ENCODE results near the gene CRLF1. TPM values are rescaled to one million over a fixed set of nuclear protein-coding genes. Genes with fewer than 3 reads are reported as not detected.

The CRLF1 gene
- total RNA-seq, 1 donor = not detected

DNA sequence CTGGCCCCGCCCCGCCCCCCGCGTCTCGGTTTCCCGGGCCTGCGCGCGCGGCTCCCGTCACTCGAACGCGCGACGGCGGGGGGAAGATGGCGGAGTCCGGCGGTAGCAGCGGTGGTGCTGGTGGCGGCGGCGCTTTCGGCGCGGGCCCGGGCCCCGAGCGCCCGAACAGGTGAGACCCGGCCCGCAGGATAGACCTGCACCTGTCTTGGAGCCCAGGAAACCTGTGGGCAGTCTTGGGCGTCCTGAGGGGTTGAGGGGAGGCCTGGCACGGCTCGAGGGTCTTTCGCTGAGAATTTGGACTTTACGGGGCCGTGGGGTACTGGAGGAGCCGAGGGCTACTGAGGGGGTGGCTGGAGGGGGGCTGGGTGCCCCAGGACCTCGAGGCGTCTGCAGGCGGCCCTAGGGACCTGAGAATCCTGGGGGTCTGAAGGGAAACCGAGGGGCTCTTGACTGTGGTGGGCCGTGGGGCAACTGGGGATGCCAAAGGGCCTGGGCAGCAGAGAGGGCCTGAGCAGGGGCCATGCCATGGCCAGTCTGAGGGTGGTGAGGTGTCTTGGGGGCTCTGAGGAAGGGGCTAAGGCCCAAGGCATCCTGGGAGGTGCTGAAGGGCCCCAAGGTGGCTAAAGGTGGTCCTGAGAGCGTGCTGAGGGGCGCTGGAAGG is 30.5 kb upstream of the CRLF1 start, which contains the start of gene KLHL26:
TSS of gene KLHL26 (plus strand) at position 60 of the 661 bp plus-strand sequence. CDS start at position 87, 27 bp downstream.
- no peak for DNase-seq (ENCODE audit: low read depth in 2 of 3, low spot score in 2 of 3)

DNA sequence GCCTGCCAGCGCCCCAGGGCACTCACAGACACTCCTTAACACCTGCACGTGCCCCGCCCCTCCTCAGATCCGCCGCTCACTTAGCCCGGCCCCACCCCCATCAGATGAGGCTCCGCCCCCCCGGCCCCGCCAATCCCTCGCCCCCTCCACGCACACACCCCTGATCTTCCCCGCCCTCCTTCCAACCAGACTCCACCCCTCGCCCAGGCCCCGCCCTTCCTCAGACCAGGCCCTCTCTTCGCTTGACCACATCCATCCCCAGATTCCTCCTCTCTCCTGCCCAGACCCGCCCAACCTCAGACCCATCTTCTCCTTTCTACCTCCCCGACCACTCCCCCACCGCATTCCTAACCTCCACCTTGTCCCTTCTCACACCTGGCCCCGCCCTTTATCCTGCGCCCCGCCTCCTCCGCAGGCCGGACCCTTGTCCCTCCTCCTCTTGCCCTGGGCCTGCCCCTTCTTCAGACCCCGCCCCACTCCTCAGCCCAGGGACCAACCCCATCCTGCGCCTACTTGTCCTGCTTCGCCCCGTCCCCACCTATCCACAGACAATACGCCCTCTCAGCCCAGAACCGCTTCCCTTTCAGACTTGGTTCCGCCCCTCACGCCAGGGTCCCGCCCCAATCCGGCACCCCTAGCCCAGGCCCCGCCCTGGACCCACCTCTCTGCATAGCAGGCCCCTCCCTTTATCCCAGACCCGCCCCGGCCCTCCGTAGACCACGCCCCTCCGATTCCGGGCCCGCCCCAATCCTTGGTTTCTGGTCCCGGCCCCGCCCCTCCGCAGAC is 29.8 kb upstream of the CRLF1 start:
- DNase-seq (ENCODE audit: low read depth in 2 of 3, low spot score in 2 of 3) = peak; percentile 96 to 98 (median 98)

DNA sequence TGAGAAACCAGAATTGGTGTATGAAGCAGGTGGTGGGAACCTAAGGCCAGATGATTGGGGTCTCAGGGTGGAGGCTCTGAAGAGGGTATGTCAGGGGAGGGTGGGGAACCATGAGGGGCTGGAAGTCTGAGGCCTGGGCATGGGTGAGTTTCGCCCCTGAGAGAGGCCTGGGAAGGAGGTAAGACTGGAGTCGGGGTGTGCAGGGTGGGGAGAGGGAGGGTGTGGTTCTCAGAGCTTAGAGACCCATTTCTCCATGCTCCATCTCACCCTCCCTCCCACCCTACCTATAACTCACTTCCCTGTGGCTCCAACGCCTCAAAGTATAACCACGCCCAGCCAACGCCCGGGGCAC is 29.2 kb upstream of the CRLF1 start:
- DNase-seq (ENCODE audit: low read depth in 2 of 3, low spot score in 2 of 3) = no peak

DNA sequence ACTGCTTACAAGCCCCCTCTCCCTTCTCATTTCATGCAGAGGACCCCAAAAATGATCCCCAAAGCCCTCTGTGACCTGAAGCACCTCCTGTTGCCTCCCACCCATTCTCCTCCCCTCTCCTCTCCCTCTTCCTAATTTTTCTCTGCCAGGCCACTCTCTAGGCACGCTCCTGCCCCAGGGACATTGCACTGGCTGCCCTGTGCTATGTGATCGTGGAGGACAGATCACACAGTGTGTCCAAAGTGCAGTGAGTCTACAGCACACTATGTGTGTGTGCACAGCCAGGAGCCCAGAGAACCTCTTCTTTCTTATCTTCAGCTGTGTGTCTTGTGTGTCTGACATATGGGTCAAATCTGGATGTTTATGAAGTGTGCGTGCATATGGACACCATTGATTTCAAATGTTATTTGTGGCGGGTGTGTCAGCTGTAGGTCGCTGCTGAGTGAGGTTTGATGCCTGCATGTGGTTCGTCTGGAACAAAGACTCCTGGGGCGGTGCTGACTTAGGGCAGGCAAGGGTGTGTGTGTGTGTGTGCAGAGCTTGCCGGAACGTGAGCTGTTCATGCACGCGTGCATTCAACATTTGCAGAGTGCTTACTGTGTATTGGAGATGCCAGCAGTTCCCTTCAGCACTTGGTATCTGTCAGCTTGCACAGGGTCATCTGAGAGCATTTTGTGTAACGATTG is 28.2 kb upstream of the CRLF1 start:
- no peak for DNase-seq (ENCODE audit: low read depth in 2 of 3, low spot score in 2 of 3)

DNA sequence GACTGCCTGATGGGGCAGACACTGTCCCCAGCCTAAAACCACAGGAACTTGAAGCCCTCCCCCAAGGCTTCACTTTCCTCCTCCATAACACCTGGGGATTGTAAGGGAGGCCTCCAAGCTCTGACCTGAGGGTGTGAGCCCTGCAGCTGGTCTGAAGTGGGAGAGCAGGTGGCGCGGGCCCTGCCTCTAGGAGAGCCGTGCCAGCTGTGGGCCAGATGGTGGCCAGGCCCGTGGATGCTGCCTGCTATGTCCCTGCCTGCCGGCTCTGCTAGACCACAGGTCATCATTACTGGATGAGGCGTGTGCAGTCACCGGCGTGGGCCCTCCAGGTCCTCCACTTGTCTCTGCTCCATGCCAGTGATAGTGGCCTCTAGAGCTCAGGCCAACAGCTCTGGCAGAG is 26.7 kb upstream of the CRLF1 start:
- no peak for DNase-seq (ENCODE audit: low read depth in 2 of 3, low spot score in 2 of 3)

DNA sequence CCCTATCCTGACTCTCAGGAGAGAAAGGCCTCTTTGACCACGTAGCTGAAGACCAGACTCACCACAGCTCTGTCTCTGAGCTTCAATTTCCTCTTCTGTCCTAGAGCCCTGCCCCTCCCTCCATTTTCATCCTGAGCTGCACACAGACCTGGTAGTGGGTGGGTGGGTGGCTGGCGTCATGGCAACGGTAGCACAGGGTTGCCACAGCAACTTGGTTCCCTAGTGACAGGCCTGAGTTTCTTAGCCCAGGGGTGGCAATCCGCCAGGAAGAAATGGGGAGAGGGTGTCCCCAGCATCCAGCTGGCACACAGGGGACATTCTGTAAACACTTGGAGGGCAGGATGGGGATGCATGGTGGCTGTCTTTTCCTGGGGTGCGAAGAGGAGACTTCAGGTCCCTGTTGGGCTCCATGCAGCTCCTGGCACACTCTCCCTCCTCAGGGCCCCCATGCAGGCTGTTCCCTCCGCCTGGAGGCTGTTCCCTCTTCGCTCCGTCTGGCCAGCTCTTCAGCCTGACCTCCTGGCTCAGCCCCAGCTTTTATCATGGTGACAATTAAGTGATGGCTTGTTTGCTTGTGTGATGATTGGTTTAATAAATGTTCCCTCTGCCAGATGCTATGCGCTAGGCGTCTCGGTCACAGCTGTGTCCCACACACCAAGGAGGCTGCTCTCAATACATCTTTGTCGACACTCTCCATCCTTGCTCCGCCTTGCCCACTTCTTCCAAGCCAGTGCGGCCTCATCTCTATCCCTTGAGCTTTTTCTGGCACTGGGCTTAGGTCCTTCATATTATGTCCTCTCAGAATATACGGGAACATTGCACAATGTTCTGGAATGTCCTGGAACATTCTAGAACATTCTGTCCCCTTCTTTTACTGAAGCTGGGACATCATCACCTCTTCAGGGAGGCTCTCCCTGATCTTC is 22.8 kb upstream of the CRLF1 start:
- DNase-seq (ENCODE audit: low read depth in 2 of 3, low spot score in 2 of 3) = no peak

DNA sequence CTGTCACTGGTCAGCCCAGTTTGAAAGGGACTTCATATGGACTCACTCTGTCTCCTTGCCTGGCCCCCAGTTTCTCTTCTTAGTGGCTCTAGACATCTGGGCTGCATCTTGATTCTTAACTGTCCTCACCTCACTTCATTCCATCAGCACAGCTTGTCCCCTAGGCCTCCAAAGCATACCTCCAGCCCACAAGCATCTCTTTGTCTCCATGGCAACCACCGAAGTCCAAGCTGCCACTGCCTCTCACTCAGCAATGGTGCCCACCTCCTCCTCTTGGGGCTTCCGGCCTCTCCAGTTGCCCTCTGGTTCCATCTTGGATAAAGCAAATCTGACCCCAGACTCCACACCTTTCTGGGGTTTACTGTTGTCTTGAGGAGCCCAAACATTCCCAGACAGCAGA is 20.3 kb upstream of the CRLF1 start:
- DNase-seq (ENCODE audit: low read depth in 2 of 3, low spot score in 2 of 3) = no peak

DNA sequence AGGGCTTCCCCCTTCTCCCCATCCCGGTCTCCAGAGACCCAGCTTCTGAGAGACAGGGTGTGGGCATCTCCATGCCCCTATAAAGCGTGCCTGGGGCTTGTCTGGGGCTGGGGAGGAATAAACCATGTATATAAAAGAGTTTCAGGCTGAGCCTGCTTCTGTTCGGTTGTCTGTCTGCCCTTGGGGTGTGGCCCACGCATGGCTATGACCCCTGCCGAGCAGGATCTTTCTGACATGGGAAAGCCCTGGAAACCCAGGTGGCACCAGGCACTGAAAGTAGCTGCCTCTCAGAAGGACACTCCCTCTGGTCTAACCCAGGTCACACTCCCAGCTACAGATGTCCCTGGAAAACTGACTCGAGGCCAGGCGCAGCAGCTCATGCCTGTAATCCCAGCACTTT is 14.3 kb upstream of the CRLF1 start:
- DNase-seq (ENCODE audit: low read depth in 2 of 3, low spot score in 2 of 3) = no peak

DNA sequence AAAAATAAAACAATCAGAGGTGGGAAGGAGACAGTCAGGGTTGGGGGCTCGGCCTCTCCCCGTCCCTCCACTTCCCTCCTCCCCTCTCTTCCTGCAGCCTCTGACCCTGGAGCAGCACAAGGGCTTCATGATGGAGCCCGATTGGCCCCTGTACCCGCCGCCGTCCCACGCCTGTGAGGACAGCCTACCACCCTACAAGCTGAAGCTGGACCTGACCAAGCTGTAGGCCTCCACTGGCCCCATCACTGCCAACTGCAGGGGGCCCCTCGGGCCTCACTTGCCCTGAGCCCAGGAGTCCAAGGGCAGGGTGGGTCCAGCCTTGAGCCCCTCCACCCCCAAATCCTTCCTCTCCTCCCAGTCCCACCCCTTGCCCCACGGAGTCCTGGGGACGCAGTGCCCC is 13.7 kb upstream of the CRLF1 start:
- no peak for DNase-seq (ENCODE audit: low read depth in 2 of 3, low spot score in 2 of 3)

DNA sequence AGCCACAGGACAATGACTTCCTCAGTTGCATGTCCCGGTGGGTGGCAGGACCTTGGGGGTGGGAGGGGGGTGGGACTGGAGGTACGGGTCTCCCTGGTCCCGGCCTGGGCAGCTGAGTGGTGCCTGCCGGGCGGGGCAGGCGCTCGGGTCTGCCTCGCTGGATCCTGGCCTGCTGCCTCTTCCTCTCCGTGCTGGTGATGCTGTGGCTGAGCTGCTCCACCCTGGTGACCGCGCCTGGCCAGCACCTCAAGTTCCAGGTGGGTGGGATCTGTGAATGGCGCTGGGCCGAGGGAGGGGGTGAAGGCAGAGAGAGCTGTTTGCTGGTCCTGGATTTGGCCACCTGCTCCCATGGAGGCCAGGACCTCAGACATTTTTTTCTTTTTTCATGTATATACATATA is 11.6 kb upstream of the CRLF1 start:
- DNase-seq (ENCODE audit: low read depth in 2 of 3, low spot score in 2 of 3) = no peak

DNA sequence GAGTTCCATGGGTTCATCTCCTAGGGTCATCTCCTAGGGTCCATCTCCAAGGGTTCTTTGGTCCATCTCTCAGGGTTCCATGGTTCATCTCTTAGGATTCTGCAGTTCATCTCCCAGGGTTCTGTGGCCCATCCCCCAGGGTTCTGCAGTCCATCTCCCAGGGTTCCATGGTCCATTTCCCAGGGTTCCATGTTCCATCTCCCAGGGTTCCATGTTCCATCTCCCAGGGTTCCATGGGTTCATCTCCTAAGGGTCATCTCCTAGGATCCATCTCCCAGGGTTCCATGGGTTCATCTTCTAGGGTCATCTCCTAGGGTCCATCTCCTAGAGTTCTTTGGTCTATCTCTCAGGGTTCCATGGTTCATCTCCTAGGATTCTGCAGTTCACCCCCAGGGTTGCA is 11.0 kb upstream of the CRLF1 start:
- DNase-seq (ENCODE audit: low read depth in 2 of 3, low spot score in 2 of 3) = no peak

DNA sequence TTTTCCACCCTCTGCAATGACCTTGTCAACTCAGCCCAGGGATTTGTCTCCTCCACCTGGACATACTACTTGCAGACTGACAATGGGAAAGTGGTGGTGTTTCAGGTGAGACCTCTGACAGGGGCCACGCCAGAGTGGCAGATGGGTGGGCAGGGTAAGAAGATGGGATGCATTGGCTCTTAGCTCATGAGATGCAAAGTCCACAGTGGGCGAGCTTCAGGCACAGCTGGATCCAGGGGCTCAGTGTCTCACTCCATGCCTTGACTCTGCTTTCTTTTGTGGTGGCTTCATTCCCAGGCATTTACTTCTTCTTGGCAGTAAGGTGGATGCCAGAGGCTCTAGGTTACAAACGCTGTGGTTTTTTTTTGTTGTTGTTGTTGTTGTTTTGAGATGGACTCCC is 9.4 kb upstream of the CRLF1 start:
- DNase-seq (ENCODE audit: low read depth in 2 of 3, low spot score in 2 of 3) = no peak

DNA sequence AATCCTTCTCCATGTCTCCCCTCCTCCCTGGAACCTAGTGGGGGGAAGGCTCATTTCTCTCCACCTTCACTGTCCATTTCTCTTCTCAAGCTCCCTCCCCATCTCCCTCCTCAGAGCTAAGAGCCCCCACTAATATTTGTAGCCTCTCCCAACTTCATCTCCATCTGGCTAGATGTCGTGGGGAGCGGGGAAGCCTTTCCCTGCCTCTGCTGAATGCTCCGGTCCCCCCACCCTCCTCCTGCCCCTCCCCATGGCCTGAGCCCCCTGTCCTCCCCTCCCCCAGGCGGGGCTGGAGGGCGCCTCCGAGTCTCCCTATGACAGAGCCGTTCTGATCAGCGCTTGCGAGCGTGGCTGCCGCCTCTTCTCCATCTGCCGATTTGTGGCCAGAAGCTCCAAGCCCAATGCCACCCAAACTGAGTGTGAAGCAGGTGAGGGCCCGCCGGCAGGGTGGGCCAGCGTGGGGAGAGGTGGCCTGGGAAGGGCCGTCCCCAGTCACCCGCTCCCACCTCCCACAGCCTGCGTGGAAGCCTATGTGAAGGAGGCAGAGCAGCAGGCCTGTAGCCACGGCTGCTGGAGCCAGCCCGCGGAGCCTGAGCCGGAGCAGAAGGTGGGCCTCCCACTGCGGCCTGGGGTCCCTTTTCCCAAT is 7.1 kb upstream of the CRLF1 start:
- no peak for DNase-seq (ENCODE audit: low read depth in 2 of 3, low spot score in 2 of 3)

DNA sequence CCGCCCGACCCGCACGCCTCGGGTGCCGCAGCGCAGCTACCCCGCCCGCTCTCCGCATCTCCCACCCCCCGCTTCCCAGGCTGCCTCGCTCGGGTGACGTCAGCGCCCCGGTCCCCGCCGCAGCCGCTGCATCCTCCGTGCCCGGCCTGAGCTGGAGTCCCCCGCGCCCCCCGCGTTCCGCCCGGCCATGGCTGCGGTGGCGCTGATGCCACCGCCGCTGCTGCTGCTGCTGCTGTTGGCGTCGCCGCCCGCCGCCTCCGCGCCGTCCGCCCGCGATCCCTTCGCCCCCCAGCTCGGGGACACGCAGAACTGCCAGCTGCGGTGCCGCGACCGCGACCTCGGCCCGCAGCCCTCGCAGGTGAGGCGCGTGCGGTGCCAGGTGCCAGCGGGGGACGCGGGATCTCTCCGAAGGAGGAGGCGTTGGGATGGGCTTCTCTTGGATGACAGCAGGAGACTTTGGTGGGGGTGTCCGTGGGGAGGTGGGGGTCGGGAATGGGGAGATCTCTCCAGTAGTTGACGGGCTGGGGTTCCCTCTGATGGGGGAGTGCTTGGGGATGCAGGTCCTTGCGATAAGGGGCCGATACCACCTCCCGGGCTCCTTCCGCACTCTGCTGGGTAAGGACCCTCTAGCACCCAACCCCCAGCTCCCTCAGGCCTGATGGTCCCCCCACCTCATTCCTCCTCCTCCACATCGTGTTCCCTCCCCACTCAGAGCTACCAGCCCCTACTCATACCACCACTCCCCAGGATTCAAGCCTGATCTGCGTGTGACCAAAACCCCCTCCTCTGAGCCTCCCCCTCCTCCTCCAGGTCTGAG is 6.4 kb upstream of the CRLF1 start, which contains the start of gene TMEM59L:
TSS of gene TMEM59L (plus strand) at position 99 of the 817 bp plus-strand sequence. CDS start at position 188, 89 bp downstream.
- DNase-seq (ENCODE audit: low read depth in 2 of 3, low spot score in 2 of 3) = peak in 2 of 3 donors; percentile 72 to 77

DNA sequence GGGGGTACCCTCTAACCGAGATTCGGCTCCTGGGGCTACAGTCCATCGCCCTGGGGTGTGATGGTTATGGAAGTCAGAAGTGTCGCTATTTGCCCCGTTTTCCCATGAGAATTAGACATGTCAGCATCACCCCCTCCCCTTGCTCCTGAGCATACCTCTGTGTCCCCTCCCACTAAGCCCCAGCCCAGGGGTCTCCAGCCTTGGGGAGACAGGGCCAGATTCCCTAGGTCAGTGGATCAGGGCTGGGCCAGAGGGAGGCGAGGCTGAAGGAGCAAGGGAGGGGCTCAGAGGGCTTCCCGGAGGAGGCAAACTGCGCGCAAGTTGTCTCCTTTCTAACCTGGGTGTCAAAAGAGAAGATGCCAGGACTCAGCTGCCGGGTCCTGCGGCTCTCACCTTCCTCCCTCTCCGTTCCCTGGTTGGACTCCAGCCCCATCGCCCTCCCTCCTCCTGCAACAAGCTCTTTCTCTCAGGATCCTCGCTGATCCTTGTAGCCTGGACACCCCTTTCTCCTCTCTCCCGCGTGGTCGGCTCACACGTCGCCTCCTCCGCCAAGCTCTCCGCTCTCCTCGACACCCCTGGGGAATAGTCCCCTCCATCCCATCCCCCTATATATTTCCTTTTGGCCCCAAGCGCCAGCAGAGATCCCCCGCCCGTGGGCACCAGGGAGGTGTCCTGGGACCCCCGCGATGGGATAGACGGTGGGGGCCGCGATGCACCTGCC is 5.6 kb upstream of the CRLF1 start:
- no peak for DNase-seq (ENCODE audit: low read depth in 2 of 3, low spot score in 2 of 3)

DNA sequence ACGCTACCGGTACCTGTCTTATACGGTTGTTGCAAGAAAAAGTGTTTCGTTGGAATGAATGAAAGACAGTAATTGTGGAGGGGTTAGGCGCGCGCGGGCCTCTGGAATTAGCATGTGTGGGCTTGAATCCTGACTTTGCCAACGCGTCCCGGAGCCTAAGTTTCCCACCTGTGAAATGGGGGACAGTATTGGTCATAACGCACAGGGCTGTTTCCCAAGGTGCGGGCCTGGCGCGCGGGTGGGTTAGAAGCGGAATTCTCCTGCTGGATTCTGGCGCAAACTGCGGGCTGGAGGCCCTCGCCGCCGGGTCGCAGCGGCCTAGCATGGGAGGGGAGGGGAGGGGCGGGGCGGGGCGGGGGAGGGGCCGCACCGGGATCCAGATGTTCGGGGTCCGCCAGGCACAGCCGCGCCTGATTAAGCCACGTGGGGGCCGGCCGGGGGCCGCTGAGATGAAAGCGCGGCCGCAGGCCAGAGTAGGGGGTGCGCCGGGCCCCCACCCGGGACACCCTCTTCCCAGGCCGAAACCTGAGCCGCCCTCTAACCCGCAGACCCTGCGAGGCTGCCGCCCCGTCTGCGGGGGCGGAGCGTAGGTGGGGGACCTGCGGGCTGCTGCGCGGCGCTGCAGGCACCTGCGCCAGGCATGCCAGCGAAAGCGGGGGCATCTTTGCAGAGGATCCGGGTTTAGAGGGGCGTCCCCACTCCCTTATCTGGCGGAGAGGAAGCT is 4.9 kb upstream of the CRLF1 start:
- DNase-seq (ENCODE audit: low read depth in 2 of 3, low spot score in 2 of 3) = no peak

DNA sequence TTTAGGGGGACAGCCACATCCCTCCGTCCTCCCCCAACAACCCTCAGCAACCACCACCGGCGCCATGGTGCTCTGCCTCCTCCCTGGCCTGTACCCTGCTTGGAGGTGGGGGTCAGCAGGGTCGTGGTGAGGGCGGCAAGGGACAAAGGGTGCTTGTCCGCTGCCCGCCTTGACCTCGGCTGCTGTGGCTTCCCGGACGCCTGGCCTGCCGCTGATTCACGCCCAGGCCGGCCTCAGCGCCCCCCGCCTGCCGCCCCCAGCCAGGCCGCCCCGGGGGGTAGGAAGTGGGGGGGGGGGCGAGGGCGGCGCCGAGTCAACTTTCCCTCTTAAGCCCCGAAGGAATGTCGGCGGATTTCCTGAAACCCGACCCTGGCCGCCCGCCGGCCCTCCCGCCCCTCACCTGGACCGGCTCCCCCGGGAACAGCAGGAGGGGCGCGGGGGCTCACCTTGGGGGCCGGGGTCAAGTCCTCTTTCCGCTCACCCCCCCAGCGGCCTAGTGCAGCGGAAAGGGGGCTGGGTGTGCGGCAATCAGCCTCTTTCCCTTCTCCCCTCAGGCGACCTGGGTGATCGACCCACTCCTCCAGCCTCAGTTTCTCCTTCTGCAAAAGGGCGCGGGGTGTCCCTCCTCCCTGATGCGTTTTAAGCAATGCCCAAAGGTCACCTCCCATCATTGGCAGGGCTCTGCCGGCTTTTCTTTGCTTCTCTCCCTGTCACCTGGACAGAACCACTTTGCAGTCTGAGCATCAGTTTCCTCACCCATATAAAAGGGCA is 4.1 kb upstream of the CRLF1 start:
- no peak for DNase-seq (ENCODE audit: low read depth in 2 of 3, low spot score in 2 of 3)
